Thyroid gland (tissue), 4 donors: ENCODE measurements around the gene ITIH2.

Experiments
- CTCF ChIP-seq, 6 experiments: fragments of 200-600 bp in 3 of 6; fragments of 450-650 bp in 3 of 6; sonication (generic) in 3 of 6; IDR thresholded peaks; one replicate each; pipeline ENCODE4 v1.5.1; 2016 to 2019; ENCODE audit warnings: antibody characterized with exemption in 6 of 6, mild to moderate bottlenecking in 2 of 6, inconsistent platforms in 1 of 6, moderate library complexity in 1 of 6
- POLR2A ChIP-seq, 2 donors: fragments of 450-650 bp; IDR thresholded peaks; one replicate each; pipeline ENCODE4 v1.6.1; 2017; ENCODE audit warnings: antibody characterized with exemption in 2 of 2, mild to moderate bottlenecking in 2 of 2, moderate library complexity in 1 of 2

- no peak for TF ChIP-seq CTCF (IDR thresholded peaks at IDR 0.05)
- TF ChIP-seq POLR2A (IDR thresholded peaks at IDR 0.05) = no peak
Observed at GRCh38 chr10:7750222-7750621, 47.1 kb downstream of the ITIH2 start.
